NCI-H524 treated with DMSO at 0.1 percent for 48 hours (cell line): ENCODE measurements around the gene THBS4.

Experiments
- DNase-seq: peaks from one replicate; lab custom pipeline; 2025; lab: John Stamatoyannopoulos, UW

THBS4 gene

DNA sequence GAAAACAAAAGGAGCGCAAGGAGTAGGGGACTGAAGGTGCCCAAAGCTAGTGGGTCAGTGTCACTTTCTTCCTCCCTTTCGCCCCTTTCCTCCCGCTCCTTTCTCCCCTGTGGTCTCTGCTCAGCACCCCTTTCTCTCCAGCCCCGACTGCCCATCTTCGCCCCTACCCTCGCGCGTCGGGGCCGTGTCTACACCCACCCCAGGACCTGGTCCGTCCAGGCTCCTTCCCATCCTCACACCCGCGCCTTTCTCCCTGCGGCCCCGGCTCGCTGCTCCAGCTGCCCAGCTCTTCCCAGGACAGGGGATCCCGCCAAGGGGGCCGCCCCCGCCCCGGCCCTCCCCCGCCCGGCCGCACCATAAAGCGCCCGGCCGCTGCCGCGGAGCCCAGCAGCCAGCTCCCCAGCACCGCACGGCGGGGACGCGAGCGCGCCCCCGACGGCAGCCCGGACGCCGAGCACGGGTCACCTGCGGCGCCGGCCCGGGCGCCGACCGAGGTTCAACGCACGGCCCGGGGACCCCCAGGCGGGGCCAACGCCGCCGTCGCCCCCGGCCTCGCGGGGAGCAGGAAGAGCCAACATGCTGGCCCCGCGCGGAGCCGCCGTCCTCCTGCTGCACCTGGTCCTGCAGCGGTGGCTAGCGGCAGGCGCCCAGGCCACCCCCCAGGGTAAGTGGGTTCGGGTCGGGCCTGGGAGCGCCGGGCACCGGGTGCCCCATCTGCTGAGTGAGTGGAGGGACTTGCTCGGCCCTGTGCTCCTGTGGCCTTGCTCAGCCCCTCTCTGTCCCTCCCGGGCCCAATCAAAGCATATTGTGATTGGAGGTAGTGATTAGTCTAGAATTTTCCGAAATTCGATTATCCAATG is at the start of gene THBS4:
TSS of gene THBS4 (plus strand) at position 387 of the 860 bp plus-strand sequence. CDS start at position 577, 190 bp downstream.
- DNase-seq = no peak

DNA sequence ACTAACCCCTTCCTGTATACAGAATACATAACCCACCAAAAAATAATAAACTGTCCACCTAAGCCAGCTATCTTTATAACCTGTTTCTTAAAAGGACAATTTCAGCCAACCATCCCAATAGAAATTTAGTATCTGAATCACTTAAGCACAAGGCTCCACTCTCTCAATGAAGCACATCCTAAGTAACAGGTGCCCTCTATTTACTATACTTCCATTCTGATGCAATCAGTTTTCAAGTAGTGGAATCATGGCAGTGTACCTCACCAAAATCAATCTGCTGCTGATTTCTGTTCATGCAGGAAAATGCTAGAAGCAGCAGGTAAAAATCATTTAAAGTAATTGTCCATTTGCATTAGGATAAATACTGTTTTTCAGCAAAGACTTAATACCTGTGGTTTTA is 48.9 kb upstream of the THBS4 start:
- DNase-seq = no peak

DNA sequence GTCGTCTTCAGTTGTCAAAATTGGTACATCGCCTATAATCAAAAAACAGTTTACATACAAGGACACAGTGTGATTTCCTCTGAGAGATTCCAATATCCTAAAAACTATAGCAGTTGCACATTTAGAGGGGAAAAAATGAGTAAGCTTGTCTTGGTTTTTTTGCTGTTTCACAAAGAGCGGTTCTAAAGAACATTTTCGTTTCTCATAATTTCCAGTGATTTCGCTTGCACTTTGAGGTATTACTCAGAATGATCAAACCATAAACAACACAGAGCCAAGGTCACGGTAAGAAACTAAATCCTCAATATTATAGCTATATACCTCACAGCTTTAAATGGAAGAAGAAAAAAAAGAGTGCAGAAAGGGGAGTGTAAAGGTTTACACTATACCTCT is 44.9 kb upstream of the THBS4 start:
- no peak for DNase-seq

DNA sequence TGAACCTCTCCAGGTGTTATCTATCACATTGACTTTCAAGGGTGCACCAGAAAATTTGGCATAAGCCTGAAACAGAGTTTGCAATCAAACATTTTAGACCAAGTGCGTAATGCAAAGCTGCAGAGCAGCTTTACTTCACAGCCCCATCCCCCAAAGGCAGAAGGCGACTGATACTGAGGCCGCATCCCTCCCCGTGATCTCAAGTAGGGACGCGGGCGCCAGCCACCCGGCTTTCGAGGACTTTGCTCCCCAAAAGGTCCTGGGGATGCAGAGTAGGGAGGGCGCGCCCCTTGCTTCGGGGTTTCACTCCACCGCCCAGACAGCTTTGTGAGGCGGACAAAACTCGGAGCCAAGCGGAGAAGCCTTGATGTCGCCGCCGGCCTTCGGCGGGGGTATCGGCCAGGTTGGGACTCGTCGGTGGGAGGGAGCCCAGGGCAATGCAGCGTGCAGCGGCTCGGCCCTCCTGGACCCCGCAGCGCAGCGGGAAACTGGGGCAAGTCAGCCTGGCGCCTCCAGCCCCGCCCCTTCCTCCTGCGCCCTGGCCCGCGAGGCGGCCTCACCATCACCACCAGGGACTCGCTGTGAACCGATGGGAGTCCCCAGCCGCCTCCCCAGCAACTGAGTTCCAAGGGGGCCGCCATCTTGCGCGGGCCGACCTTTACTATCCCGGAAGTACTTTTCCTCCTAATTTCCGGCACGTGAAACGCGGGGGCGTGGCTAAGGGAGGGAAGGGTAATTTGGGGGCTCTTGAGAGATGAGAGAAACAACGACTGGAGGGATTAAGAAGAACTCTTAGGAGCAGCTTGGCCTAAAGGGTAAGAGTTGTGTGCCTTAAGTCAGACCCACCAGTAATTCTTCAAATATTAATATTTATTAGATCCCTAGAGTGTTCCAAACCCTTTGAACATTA is 44.3 kb upstream of the THBS4 start, which contains the start of gene MTX3:
TSS of gene MTX3 (minus strand) at position 665 of the 910 bp plus-strand sequence. CDS start at position 641, 24 bp downstream.
- peak; percentile 93 for DNase-seq

DNA sequence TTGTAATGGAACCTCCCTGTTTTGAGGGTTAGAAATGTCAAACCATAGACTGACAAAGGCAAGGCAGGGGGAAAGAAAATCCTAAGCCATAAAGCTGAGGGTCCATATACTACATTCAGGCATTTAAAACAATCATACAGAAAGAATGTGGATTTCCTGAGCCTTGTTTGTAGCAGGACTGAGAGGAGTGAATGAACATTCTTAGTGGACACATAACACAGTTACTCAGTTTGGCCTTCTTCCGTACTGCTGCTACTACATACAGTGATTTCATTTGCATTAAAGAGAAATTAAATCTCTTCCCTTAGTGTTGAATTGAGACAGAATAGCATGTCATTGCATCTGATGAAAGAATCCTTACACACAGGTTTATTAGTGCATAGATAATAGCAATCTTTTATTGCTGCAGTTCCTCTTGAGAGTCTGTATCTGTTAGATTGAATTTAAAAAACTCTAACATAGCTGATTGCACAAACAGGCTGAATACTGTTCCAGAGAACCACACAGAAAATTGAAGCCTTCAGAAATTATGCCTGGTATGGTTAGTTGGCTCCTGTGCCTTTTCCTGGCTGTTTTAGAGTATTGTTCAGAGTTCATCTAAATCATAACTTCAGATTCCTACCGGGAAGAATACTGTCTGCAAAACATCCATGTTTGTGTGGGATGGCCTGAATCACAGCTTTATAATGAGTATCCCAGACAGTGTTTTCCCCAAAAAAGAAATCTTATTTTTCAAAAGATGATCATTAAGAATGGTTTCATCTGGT is 42.1 kb upstream of the THBS4 start:
- DNase-seq = no peak

DNA sequence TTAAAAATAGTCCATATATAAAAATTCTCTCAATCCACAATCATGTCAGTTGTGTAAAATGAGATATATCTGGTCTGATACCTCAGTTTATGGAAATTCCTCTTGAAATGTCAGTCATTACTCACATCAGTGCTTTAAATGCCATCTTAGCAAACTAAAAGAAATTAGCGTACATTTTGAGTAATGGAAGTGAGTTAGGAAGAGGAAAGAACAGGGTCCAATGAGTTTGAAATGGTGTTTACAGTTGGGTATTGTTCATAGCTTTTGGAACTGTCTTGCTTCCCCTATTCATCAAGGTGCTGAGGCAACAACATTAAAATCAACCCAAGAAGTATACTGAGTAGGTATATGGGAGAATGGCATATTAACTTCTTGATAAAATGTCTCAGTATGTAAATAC is 35.4 kb upstream of the THBS4 start:
- DNase-seq = no peak

DNA sequence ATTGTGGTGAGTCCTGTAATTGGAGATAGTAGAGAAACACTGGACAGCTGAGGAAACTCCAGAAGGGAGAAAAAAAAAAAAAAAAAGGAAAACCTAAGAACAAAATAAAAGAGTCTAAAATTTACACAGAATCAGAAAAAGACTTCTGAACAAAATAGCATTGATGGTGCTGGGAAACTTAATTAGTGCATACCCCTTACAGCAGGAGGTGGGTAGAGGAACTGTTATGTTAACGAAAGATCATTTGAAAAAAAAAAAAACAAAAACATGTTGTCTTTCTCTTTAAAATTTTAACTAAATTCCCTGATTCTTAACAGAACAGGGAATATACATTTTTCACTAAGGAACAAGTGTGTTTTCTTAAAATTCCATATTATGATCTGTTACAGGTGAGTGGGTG is 32.5 kb upstream of the THBS4 start:
- no peak for DNase-seq

DNA sequence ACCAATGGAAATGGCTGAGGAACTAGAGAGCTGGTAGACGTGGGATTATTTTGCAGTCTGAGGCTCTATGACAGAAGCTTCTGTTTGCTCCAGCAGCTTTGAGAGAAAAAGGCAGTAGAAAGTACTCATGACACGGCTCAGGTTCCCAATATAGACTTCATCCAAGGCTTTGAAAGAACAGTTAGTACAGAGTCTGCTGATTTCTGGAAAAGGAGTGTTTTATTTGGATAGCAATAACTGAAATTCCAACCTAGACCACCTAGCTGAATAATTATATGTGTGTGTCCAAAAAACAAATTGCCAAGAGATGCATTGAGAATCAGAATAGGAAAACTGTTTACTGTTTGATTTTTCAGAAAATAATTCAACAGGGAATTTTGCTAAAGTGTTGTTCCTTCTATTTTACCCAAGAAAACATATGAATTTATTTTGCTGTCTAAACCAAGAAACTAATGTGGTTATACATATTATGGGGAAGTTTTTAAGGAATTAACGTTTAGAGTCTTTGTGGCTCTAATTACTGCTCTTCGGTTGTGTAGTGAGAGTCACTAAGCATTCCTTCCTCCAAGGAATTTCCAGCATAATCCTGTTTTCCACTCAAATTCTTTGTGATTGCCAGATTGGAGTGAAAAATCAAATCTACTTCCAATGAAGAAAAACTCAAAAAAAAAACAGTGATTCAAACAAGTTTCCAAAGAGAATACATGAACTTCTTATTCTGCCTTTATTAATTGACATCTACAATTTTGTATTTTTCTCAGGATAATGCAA is 26.0 kb upstream of the THBS4 start:
- DNase-seq = no peak

DNA sequence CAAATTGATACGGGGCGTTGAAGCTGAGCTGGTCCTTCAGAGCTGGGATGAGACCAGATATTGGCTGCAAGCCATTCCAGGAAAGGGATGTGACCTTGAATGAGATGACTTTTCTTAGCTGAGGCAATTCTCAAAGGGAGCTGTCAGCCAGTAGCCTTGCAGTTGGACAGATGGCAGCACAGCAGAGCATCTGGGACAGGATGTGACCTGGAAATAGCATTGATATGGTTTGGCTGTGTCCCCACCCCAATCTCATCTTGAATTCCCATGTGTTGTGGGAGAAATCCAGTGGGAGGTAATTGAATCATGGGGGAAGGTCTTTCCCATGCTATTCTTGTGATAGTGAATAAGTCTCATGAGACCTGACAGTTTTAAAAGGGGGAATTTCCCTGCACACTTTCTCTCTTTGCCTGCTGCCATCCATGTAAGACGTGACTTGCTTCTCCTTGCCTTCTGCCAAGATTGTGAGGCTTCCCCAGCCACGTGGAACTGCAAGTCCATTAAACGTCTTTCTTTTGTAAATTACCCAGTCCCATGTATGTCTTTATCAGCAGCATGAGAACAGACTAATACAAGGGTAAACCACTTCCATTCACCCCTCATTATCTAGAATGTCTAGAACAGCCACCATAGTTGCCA is 24.3 kb upstream of the THBS4 start:
- peak; percentile 39 for DNase-seq

DNA sequence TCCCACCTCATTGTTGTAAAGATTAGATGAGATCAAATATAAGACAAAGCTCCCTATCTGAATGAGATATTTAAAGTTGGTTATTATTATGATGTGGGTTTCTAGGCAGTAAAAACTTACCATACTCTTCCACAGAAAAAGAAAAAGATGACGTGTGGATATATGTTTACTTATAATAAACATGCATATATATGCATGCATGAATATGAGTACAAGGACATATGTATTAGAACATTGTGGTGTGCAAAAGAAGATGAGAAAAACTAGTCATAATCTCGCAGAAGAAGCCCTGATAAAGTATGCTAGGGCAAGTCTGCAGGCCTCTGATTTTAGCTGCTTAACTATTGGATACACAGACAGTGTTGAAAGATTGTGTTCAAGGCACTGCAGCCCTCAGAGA is 10.1 kb upstream of the THBS4 start:
- no peak for DNase-seq

DNA sequence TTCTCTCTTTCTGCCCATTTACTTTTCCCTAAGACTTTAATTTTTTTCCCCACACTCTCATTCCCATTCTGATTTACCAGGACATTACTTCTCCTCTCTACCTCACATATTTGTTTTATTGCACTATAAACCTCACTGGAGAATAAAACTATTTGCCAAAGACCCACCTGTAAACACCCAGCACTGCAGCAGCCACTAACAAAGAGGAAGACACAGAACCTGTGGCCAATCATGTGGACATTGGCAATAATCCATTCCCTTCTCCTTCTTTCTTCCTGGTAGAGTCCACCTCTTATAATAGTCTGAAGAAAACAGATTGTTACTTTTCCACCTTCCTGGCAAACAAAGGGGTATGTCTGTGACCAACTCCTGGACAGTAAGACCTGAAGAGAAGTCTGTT is 8.3 kb upstream of the THBS4 start:
- no peak for DNase-seq

DNA sequence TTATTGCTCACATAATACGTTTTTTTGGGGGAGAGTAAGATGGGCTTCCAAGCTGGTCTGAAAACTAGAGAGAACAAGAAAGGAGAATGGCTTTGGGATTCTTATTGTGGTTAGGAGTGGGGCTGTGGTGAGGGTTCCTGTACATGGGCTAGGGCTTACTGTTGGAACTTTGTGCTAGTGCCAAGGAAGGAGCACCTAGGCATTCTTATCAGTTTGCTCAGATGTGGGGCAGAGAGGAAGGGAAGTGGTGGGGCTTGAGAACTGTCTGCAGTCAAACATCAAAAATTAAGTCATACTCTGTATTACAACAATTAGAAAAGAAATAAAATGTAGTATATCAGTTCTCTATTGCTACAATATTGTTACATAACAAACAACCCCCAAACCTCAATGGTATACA is 4.0 kb upstream of the THBS4 start:
- DNase-seq = no peak

DNA sequence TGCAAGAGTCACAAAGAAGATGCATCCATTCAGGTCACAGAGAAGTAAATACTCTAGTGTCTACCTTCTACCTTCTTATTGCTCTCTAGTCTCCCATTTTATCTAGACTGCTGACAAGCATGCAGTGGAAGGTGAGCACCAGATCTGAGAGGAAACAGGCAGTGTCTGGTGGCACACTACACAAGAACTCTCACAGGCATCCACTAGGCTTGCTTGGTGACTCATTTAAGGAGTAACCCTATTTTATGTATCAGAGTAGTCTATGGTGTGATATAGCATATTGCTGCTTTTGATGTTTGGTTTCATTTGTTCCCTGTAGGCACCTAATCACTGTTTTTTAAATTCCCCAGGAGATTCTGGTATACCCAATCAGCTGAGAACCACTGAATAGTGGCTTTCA is 1.6 kb upstream of the THBS4 start:
- no peak for DNase-seq

DNA sequence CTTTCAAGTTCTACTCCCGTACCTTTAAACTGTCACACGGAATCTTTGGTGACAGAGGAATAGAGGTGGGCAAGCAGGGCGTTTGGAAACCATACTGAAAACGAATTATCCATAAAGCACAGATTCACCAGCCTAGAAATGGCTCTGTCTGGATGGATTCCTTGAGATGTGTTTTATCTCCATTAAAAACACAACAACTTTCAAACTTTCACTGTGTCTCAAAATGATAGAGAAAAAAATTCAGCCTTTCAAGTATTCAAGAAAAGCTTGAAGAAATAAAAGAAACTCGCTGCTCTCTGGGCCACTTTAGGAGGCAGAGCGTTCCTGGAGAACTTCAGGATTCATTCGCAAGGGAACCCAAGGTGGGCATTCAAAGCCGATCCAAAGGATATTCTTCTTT is 589 bp upstream of the THBS4 start:
- DNase-seq = no peak

DNA sequence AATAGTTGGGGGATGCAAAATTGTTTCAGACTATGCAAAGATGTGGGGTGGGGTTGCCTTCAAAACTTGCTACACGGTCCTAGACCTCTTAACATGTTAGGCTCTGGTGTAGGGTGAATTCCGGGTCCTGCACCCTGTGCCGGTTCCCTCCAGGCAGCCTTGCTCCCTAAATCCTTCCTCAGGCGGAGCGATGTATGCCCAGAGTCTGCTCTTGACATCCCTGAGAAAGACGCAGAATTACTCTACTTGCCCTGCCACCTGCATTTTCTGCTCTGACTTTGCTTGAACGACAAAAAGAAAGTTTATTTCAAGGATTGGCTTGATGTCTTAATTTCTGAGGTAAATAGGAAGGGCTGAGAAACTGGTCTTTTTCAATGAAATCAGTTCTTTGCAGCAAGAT is 691 bp downstream of the THBS4 start:
- DNase-seq = no peak

DNA sequence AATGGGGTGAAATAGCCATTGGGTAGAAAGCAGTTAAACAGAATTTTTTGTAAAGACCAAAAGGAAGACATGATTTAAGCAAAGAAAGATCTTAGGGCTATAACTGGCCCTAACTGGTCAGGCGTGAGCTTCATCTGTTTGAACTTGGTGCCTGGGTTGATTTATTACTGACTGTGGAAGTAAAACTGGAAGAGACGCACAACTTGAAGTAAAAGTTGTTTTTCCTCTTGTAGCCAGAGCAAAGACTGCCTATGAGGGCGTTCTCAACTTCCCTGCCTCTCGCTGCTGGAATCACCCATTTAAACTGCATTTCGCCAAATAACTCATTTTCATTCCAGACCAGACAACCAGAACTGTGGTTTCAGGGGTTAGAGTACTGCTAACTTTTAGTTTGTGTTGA is 1.5 kb downstream of the THBS4 start:
- no peak for DNase-seq

DNA sequence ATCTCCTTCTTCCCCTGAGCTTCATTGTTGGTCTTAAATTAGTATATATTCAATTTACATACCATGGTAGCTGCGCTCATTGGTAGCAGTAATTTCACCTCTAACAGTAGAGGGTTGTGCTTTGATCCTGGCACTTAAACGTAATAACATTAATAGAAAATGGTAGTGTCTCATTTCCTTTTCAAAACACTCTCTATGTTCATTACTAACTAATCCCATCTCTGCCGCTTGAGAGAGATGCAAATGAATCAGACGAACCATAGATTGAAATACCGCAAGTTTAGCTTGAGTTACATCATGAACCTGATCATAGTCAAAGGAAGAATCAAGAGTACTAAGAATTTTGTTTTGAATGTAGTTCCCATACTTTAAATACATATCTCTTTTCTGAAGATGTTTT is 2.2 kb downstream of the THBS4 start:
- DNase-seq = no peak

DNA sequence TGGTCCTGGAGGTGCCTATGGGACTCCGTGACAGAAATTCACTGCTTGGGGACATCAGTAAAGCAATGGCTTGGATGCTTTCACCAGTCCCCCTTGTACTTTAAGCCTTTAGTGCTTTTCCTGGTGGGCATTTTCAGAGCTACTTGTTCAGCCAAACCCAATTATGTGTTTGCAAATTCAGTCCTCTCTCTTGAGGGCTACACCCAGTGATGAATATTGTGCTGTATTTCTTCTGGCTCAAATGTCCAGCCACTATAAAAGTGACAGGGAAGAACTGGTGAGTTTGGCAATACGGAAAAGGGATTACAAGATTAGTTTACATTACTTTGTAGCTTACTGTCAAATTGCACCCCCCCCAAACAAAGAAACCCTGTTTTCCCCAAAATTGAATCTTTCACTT is 4.5 kb downstream of the THBS4 start:
- DNase-seq = no peak

DNA sequence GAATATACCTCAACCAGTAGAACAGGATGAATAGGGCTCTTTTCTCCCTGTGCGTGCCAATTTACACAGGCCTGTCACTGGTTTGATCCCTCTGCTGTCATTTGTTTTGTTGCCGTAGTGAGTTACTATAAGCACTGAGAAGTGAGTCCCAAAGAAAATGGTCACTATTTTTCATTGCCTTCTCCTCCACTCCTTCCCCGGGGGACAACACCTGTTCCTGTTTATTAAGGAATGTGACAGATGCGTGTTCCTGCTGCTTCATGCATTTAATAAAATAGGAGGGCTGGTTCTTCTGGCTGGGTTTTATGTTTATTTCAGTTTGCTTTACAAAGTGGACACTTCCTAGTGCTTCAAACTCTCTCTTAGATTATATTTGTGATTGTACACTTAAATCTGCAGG is 6.4 kb downstream of the THBS4 start:
- peak; percentile 10 for DNase-seq

DNA sequence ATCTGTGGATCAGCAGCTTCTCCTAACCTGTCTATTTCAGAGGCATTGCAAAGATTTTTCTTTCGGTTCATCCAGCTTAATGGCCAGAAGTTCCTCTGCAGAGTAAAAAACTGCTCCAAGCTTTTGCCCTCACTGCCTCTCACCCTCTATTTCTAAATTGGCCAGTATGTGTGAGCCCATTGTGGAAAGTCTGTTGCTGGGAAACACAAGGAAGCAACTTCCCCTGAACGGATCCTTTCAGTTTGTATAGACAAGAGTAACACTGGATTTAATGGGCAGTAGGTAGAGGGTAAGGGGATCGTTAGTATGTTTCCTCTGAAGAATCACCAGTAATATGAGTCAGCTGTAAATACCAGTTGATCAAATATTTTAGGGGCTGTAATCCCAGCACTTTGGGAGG is 7.2 kb downstream of the THBS4 start:
- no peak for DNase-seq

DNA sequence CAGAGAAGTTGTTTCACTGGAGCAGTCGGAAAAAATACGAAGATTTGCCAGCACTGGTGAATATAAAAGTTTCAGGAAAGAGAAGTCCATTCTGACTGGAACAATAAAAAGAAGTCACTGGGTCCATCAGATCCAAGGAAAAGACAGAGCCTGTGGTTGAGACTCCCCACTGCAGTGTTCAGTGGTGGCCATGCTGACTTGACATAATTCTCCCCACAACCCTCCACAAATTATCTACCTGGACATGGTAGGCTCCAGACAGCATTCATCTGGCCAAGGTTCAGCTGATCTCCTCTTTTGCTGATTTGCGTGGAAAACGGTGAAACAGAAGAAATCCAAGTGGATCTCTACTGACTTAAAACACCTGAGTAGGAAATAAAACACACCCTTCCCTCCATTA is 8.0 kb downstream of the THBS4 start:
- DNase-seq = no peak
